B cell (primary cell): ENCODE results near the gene ARL3.
"Not testable (repeated sequence)": the region's sequence is repeated elsewhere in the genome, so short reads cannot be mapped to it uniquely, and the experiment has no call there.

ENCODE experiments used
- EZH2 ChIP-seq: IDR thresholded peaks from 2 replicates; pipeline ENCODE4 v1.6.1; 2012; ENCODE audit warnings: borderline replicate concordance, low read depth, mild to moderate bottlenecking, moderate library complexity, low read length; ENCODE audit not compliant: insufficient read depth, poor library complexity, severe bottlenecking
- TF ChIP-seq, protein P1 (sequence below): fragments of 200-600 bp; IDR thresholded peaks from one replicate; pipeline ENCODE4 v1.8.0; 2022; ENCODE audit warnings: antibody characterized with exemption, mild to moderate bottlenecking

DNA sequence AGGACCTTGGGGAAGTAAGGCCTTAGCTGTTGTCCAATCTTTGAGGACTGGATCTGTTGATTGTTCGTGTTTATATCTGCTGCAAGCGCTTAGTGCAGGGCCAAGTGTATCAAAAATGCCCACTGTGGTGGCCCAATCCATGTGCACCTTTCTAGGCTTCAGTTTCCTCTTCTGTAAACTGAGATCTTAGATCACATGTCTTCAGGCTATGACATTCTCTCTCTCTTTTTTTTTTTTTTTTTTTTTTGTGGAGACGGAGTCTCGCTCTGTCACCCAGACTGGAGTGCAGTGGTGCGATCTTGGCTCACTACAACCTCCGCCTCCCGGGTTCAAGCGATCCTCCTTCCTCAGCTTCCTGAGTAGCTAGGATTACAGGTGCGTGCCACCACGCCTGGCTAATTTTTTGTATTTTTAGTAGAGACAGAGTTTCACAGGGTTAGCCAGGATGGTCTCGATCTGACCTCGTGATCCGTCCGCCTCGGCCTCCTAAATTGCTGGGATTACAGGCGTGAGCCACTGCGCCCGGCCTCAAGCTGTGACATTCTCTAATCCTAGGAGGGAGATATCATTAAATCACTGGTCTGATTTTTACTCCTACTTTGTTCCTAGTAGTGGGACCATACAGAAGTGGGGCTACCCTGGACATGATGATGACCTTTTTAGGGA lies 2.8 kb upstream of the ARL3 start:
- TF ChIP-seq, protein P1, sequence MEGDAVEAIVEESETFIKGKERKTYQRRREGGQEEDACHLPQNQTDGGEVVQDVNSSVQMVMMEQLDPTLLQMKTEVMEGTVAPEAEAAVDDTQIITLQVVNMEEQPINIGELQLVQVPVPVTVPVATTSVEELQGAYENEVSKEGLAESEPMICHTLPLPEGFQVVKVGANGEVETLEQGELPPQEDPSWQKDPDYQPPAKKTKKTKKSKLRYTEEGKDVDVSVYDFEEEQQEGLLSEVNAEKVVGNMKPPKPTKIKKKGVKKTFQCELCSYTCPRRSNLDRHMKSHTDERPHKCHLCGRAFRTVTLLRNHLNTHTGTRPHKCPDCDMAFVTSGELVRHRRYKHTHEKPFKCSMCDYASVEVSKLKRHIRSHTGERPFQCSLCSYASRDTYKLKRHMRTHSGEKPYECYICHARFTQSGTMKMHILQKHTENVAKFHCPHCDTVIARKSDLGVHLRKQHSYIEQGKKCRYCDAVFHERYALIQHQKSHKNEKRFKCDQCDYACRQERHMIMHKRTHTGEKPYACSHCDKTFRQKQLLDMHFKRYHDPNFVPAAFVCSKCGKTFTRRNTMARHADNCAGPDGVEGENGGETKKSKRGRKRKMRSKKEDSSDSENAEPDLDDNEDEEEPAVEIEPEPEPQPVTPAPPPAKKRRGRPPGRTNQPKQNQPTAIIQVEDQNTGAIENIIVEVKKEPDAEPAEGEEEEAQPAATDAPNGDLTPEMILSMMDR: not testable (repeated sequence)
- TF ChIP-seq EZH2: not testable (repeated sequence)
